Stimulated activated CD8-positive, alpha-beta memory T cell treated with anti-CD3 and anti-CD28 coated beads, Interleukin-15, amount 100 ng/mL, for 48 hours (primary cell): ENCODE measurements around the gene KBTBD7.

Experiments used
- DNase-seq, 2 donors: peaks; one replicate each; pipeline ENCODE4 v3.0.0-alpha.2; 2020; ENCODE audit warnings: low read depth in 2 of 2

The KBTBD7 gene

GRCh38 chr13:41193919-41194824 lies at the start of gene KBTBD7:
Gene KBTBD7, minus strand, starts transcription at chr13:41194569. Its CDS starts 312 bp downstream, at chr13:41194257.
- peak; percentile 94 to 95 for DNase-seq

GRCh38 chr13:41241626-41242025 lies 47.3 kb upstream of the KBTBD7 start:
- no peak for DNase-seq

- no peak for DNase-seq
These were observed 42.0 kb upstream of the KBTBD7 start for GRCh38 chr13:41236369-41236768.

GRCh38 chr13:41232578-41233480 lies 38.5 kb upstream of the KBTBD7 start:
- DNase-seq: no peak

GRCh38 chr13:41231786-41232185 lies 37.4 kb upstream of the KBTBD7 start:
- DNase-seq: no peak

- no peak for DNase-seq
These were observed 36.8 kb upstream of the KBTBD7 start for GRCh38 chr13:41231025-41231677.

GRCh38 chr13:41229356-41229755 lies 35.0 kb upstream of the KBTBD7 start:
- no peak for DNase-seq

GRCh38 chr13:41224113-41225110 lies 30.0 kb upstream of the KBTBD7 start:
- no peak for DNase-seq

GRCh38 chr13:41222259-41222852 lies 28.0 kb upstream of the KBTBD7 start:
- DNase-seq: peak in 1 of 2 donors; percentile 11

GRCh38 chr13:41220401-41220800 lies 26.0 kb upstream of the KBTBD7 start:
- DNase-seq: no peak

- DNase-seq: no peak
These were observed 21.8 kb upstream of the KBTBD7 start for GRCh38 chr13:41216160-41216559.

GRCh38 chr13:41213919-41214318 lies 19.6 kb upstream of the KBTBD7 start:
- no peak for DNase-seq

GRCh38 chr13:41213316-41213715 lies 18.9 kb upstream of the KBTBD7 start:
- no peak for DNase-seq

GRCh38 chr13:41212881-41213280 lies 18.5 kb upstream of the KBTBD7 start:
- no peak for DNase-seq

GRCh38 chr13:41211062-41211461 lies 16.7 kb upstream of the KBTBD7 start:
- DNase-seq: no peak

GRCh38 chr13:41206467-41206866 lies 12.1 kb upstream of the KBTBD7 start:
- DNase-seq: no peak

GRCh38 chr13:41203810-41204209 lies 9.4 kb upstream of the KBTBD7 start:
- DNase-seq: no peak

GRCh38 chr13:41200126-41200525 lies 5.8 kb upstream of the KBTBD7 start:
- no peak for DNase-seq

- DNase-seq: no peak
These were observed 5.2 kb upstream of the KBTBD7 start for GRCh38 chr13:41199526-41199925.

GRCh38 chr13:41199079-41199478 lies 4.7 kb upstream of the KBTBD7 start:
- no peak for DNase-seq
